Spleen (tissue), 11 donors: ENCODE data around the gene SPN. TPM values are rescaled to one million over a fixed set of nuclear protein-coding genes. Genes with fewer than 3 reads are reported as not detected.
"Not testable (repeated sequence)": the region's sequence is repeated elsewhere in the genome, so short reads cannot be mapped to it uniquely, and the experiment has no call there.

Experiments used
- DNase-seq: peaks from one replicate; pipeline ENCODE4 v3.0.0-alpha.2; 2020
- H3K27ac ChIP-seq, 8 donors: fragments of 200-600 bp; sonication (generic) in 7 of 8; 1 replicate in 4 of 8; 2 replicates in 4 of 8; pipeline versions ENCODE4 v1.5.0 to v1.8.0; 2016 to 2021; ENCODE audit warnings: inconsistent platforms in 4 of 8, mild to moderate bottlenecking in 4 of 8, moderate library complexity in 1 of 8
- H3K27me3 ChIP-seq, 7 donors: fragments of 200-600 bp; sonication (generic) in 6 of 7; replicated peaks in 1 of 7; 1 replicate in 4 of 7; 2 replicates in 3 of 7; pipeline versions ENCODE4 v1.5.0 to v1.8.0; 2016 to 2021; ENCODE audit warnings: inconsistent platforms in 3 of 7, mild to moderate bottlenecking in 1 of 7
- H3K36me3 ChIP-seq, 6 donors: fragments of 200-600 bp; sonication (generic) in 5 of 6; 1 replicate in 4 of 6; 2 replicates in 2 of 6; pipeline versions ENCODE4 v1.5.0 to v1.8.0; 2016 to 2021; ENCODE audit warnings: inconsistent platforms in 2 of 6
- H3K4me1 ChIP-seq, 6 donors: fragments of 200-600 bp; sonication (generic) in 5 of 6; 1 replicate in 3 of 6; 2 replicates in 3 of 6; pipeline versions ENCODE4 v1.5.0 to v1.8.0; 2016 to 2021; ENCODE audit warnings: inconsistent platforms in 3 of 6
- H3K4me3 ChIP-seq, 8 donors: fragments of 200-600 bp; sonication (generic) in 7 of 8; 1 replicate in 4 of 8; 2 replicates in 4 of 8; pipeline versions ENCODE4 v1.5.0 to v1.8.0; 2016 to 2021; ENCODE audit warnings: inconsistent platforms in 4 of 8, mild to moderate bottlenecking in 4 of 8, moderate library complexity in 2 of 8
- H3K9me3 ChIP-seq, 8 donors: fragments of 200-600 bp; sonication (generic) in 7 of 8; 1 replicate in 4 of 8; 2 replicates in 4 of 8; pipeline versions ENCODE4 v1.5.0 to v1.8.0; 2016 to 2021; ENCODE audit warnings: inconsistent platforms in 4 of 8
- POLR2A ChIP-seq, 3 donors: fragments of 450-650 bp; IDR thresholded peaks; one replicate each; pipeline ENCODE4 v1.5.1; 2017; ENCODE audit warnings: antibody characterized with exemption in 3 of 3, mild to moderate bottlenecking in 1 of 3
- POLR2AphosphoS5 ChIP-seq, 3 donors: sonication (generic); formaldehyde crosslinking; IDR thresholded peaks; one replicate each; pipeline ENCODE4 v1.5.1; 2017; ENCODE audit warnings: antibody characterized with exemption in 3 of 3
- WGBS, 5 donors: extraction: QIAGEN DNeasy Blood & Tissue Kit in 3 of 5; methylation state at CpG; one replicate each; pipeline versions ENCODE4 v1.1.5 to v1.1.7; 2013 to 2018; 5-methylcytosine and 5-hydroxymethylcytosine counted together
- intact Hi-C: fragments of 100-400 bp; cut with DNase I; formaldehyde crosslinking; loops from one replicate; pipeline ENCODE4 v1.15.0; 2023; ENCODE audit warnings: low total_unique reads
- polyA plus RNA-seq, 3 donors: library from polyadenylated mRNA; stranded (reverse); fragments of 200-250 nt; gene quantifications; one replicate each; pipeline ENCODE4 v1.2.1, GENCODE V29; 2013
- total RNA-seq, 7 donors: library from RNA; depleted of rRNA in 3 of 7; stranded (reverse); fragments of >200 nt in 3 of 7; fragmentation: NEBNext Ultra II Directional in 4 of 7; extraction: Animal tissue kit (Norgen Biotek cat#: 25700) in 4 of 7; gene quantifications; one replicate each; pipeline versions ENCODE4 v1.1.0 to v1.2.1, GENCODE V29; 2016 to 2021
- TF ChIP-seq, protein P1 (sequence below), 11 experiments: fragments of 200-600 bp in 7 of 11; fragments of 450-650 bp in 4 of 11; sonication (generic) in 4 of 11; IDR thresholded peaks in 8 of 11; conservative IDR thresholded peaks in 3 of 11; 1 replicate in 7 of 11; 2 replicates in 4 of 11; pipeline versions ENCODE4 v1.4.0 to v1.8.0; 2016 to 2021; ENCODE audit warnings: antibody characterized with exemption in 11 of 11, inconsistent platforms in 4 of 11, mild to moderate bottlenecking in 1 of 11
- donor health status: healthy with polysubstance abuse.
- donor health status: DM: no; HTN: no; CAD: no; lungs with moderate emphysema.
- donor health status: DM: no; HTN: no; CAD: no.
- donor health status: Bipolar disorder and iron deficiency.
- donor health status: healthy.
- donor health status: DM: no; HTN: no; CAD: no.
- donor health status: DM: yes; HTN: yes; CAD: no.

SPN gene
- total and polyA plus RNA-seq, 10 donors, result 3.9 to 46.4 (median 25.0) TPM

DNA sequence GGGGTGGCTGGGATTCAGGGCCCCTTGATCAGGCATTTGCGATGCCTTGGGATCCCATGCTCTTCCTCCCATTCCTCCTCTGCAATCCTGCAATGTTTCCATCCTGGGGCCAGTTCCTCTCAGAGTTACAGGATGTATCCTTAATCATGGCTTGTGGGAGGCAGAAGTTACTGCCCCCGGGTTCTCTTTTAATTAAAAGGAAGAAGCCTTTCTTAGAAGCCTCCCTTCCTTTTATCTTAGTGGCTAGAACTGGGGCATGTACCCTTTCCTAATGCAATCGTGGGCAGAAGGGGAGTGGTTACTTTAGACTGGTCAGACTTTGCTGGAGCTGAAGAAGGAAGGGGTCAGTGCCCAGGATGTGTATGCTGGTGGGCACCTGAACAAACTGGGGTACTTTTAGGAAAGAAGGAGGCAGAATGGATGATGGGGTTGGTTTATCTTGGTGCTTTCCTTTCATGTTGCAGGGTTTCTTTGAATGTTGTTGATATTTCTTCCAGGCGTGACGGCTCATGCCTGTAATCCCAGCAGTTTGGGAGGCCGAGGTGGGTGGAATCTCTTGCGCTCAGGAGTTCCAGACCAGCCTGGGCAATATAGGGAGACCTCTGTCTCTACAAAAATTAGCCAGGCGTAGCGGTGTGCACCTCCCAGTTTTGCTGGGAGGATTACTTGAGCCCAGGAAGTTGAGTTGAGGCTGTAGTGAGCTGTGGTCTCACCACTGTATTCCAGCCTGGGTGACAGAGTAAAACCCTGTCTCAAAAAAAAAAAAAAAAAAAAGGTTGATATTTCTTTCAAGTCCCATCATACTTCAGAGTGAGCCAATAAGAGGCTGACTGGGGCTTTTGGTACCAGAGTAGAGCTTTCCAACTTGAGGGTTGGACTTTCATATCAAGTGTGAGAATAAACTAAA, 13.2 kb upstream of the SPN start:
- H3K27me3 ChIP-seq, result no peaks in the 10 kb centered on the region
- no peaks in the 10 kb centered on the region for H3K9me3 ChIP-seq
- TF ChIP-seq POLR2AphosphoS5 (IDR thresholded peaks at IDR 0.05), result no peak
- TF ChIP-seq POLR2A (IDR thresholded peaks at IDR 0.05), result no peak
- TF ChIP-seq, protein P1, sequence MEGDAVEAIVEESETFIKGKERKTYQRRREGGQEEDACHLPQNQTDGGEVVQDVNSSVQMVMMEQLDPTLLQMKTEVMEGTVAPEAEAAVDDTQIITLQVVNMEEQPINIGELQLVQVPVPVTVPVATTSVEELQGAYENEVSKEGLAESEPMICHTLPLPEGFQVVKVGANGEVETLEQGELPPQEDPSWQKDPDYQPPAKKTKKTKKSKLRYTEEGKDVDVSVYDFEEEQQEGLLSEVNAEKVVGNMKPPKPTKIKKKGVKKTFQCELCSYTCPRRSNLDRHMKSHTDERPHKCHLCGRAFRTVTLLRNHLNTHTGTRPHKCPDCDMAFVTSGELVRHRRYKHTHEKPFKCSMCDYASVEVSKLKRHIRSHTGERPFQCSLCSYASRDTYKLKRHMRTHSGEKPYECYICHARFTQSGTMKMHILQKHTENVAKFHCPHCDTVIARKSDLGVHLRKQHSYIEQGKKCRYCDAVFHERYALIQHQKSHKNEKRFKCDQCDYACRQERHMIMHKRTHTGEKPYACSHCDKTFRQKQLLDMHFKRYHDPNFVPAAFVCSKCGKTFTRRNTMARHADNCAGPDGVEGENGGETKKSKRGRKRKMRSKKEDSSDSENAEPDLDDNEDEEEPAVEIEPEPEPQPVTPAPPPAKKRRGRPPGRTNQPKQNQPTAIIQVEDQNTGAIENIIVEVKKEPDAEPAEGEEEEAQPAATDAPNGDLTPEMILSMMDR (IDR thresholded peaks at IDR 0.05 in 8 of 11, conservative IDR thresholded peaks at IDR 0.05 in 3 of 11), result no peak
- no peak for DNase-seq
- H3K36me3 ChIP-seq, result no peaks in the 10 kb centered on the region
- intact Hi-C loops, result no loop called here
- H3K4me1 ChIP-seq, result peaks cover 0 to 52% (median 25%) of the 10 kb centered on the region in 6 donors
- WGBS, 5 donors, result 66 to 72% (median 68%) methylated on average over 9 of the region's 9 CpGs
- no peak overlapping the region for H3K4me3 ChIP-seq
- peak overlapping the region in 1 of 8 donors; percentile 55 for H3K27ac ChIP-seq

DNA sequence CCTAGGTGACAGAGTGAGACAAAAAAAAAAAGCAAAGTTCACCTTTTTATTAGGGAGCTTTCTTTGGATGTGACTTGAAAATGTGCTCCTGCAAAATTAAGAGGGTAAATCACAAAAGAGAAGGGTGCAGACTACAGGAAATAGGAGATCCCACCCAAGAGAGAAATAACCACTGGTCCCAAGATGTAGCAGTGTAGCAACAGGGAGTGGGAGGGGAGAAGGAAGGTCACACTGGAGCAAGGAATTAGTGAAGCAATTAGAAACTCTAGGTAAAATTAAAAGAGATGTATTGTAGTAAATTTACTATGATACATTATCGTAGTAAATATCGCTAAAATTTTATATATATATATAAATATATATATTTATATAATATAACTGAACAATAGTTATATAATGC, 12.3 kb upstream of the SPN start:
- no peak for DNase-seq
- WGBS, 5 donors, result 92 to 100% (median 96%) methylated on average over 2 of the region's 2 CpGs
- intact Hi-C loops, result no loop called here
- Histone ChIP-seq H3K4me3 (no peak overlapping the region), H3K36me3 (no peaks in the 10 kb centered on the region), H3K9me3 (no peaks in the 10 kb centered on the region), H3K4me1 (peaks cover 0 to 46% (median 16%) of the 10 kb centered on the region in 6 donors), H3K27ac (no peak overlapping the region), H3K27me3 (no peaks in the 10 kb centered on the region)
- TF ChIP-seq POLR2A (IDR thresholded peaks at IDR 0.05) (no peak), POLR2AphosphoS5 (IDR thresholded peaks at IDR 0.05) (no peak)
- TF ChIP-seq, protein P1 (IDR thresholded peaks at IDR 0.05 in 8 of 11, conservative IDR thresholded peaks at IDR 0.05 in 3 of 11), result no peak

DNA sequence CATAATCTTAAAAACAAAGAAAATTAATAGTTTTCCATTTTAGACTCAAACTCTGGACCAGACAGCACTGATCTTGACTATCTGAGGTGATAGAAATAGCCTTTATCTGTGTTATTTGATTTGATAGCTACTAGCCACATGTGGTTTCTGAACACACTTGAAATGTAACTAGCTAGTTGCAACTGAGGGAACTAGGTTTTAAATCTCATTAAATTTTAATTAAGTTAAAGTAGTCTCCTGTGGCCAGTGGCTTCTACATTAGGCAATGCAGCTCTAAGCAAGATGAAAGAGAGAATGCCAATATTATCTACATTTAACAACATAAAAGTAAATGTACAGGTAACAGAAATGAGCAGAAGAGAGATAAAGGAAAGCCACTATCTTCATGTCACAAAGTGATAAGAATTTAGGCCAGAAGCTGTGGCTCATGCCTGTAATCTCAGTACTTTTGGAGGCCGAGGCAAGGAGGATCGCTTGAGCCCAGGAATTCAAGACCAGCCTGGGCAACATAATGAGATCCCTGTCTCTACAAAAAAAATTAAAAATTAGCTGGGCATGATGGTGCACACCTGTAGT, 11.2 kb upstream of the SPN start:
- Histone ChIP-seq H3K36me3 (no peaks in the 10 kb centered on the region), H3K9me3 (no peaks in the 10 kb centered on the region), H3K27ac (no peak overlapping the region), H3K4me3 (no peak overlapping the region), H3K27me3 (no peaks in the 10 kb centered on the region), H3K4me1 (peaks cover 0 to 41% (median 14%) of the 10 kb centered on the region in 6 donors)
- WGBS, 5 donors, result 86 to 96% (median 90%) methylated on average over 2 of the region's 2 CpGs
- TF ChIP-seq POLR2AphosphoS5 (IDR thresholded peaks at IDR 0.05) (no peak), POLR2A (IDR thresholded peaks at IDR 0.05) (no peak)
- TF ChIP-seq, protein P1 (IDR thresholded peaks at IDR 0.05 in 8 of 11, conservative IDR thresholded peaks at IDR 0.05 in 3 of 11), result no peak
- no peak for DNase-seq
- intact Hi-C loops, result no loop called here

DNA sequence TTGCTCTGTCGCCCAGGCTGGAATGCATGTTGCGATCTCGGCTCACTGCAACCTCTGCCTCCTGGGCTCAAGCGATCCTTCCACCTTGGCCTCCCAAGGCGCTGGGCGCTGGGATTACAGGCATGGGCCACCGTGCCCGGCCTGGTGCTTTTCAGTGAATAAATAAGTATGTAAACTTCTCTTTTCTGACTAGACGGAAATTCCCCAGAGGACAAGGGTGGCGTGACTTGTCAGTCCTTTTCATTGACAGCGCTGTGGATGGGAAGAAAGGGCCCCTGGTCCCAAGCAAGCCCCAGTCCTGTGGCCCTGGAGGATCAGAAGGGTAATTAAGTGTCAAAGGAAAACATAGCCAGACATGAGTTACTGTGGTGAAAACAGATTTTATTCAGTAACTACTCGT, 9.6 kb upstream of the SPN start:
- WGBS, 5 donors, result 40 to 58% (median 45%) methylated on average over 12 of the region's 12 CpGs
- Histone ChIP-seq H3K4me1 (peaks cover 0 to 41% (median 14%) of the 10 kb centered on the region in 6 donors), H3K9me3 (no peaks in the 10 kb centered on the region), H3K27me3 (no peaks in the 10 kb centered on the region), H3K4me3 (no peak overlapping the region), H3K27ac (no peak overlapping the region), H3K36me3 (no peaks in the 10 kb centered on the region)
- DNase-seq, result no peak
- no peak for TF ChIP-seq POLR2A (IDR thresholded peaks at IDR 0.05)
- TF ChIP-seq, protein P1 (IDR thresholded peaks at IDR 0.05 in 8 of 11, conservative IDR thresholded peaks at IDR 0.05 in 3 of 11), result peak in 1 of 11 experiments; percentile 10
- intact Hi-C loops, result no loop called here

DNA sequence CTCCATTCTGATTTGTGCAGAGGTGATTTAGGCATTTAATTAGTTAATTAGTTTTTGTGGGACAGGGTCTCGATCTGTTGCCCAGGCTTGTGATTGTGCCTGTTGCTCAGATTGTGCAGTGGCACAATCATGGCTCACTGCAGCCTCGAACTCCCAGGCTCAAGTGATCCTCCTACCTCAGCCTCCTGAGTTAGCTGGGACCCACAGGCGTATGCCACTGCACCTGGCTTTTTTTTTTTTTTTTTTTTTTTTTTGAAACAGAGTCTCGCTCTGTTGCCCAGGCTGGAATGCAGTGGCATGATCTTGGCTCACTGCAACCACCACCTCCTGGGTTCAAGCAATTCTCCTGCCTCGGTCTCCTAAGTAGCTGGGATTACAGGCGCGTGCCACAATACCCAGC, 9.2 kb upstream of the SPN start:
- H3K36me3 ChIP-seq, H3K4me3 ChIP-seq, H3K27me3 ChIP-seq, intact Hi-C loops, H3K9me3 ChIP-seq, H3K27ac ChIP-seq, DNase-seq: not testable (repeated sequence)
- 79 to 88% (median 86%) methylated on average over 6 to 7 of the region's 7 CpGs for WGBS, 5 donors
- H3K4me1 ChIP-seq, result peaks cover 0 to 39% (median 14%) of the 10 kb centered on the region in 6 donors
